Activated T-cell treated with anti-CD3 and anti-CD28 coated beads, Interleukin-2, amount 50 U/mL, for 24 hours (primary cell): ENCODE measurements around the gene XIRP1.
"Not testable (repeated sequence)": the region's sequence is repeated elsewhere in the genome, so short reads cannot be mapped to it uniquely, and the experiment has no call there.

Experiments
- DNase-seq: peaks from one replicate; pipeline ENCODE4 v3.0.0-alpha.2; 2020
- H3K27ac Mint-ChIP-seq: 2 replicates; pipeline ENCODE4 v1.8.0; 2020; ENCODE audit warnings: mild to moderate bottlenecking, mixed read lengths
- H3K27me3 Mint-ChIP-seq: 2 replicates; pipeline ENCODE4 v1.8.0; 2020; ENCODE audit warnings: mixed read lengths
- H3K36me3 Mint-ChIP-seq: 2 replicates; pipeline ENCODE4 v1.8.0; 2020; ENCODE audit warnings: low read depth, mixed read lengths
- H3K4me1 Mint-ChIP-seq: 2 replicates; pipeline ENCODE4 v1.8.0; 2020; ENCODE audit warnings: low read depth, mixed read lengths
- H3K4me3 Mint-ChIP-seq: 2 replicates; pipeline ENCODE4 v1.8.0; 2020; ENCODE audit warnings: mild to moderate bottlenecking, moderate library complexity, mixed read lengths
- H3K9me3 Mint-ChIP-seq: 2 replicates; pipeline ENCODE4 v1.8.0; 2020; ENCODE audit warnings: mixed read lengths

The XIRP1 gene

GRCh38 chr3:39170877-39171276 is 21.5 kb downstream of the XIRP1 start:
- peaks cover 21% of the 10 kb centered on the region for H3K4me1 Mint-ChIP-seq
- not testable (repeated sequence) for H3K36me3 Mint-ChIP-seq, H3K27me3 Mint-ChIP-seq, H3K27ac Mint-ChIP-seq, DNase-seq, H3K4me3 Mint-ChIP-seq, H3K9me3 Mint-ChIP-seq

- Mint-ChIP-seq H3K27ac (no peak overlapping the region), H3K4me1 (peaks cover 20% of the 10 kb centered on the region), H3K36me3 (no peaks in the 10 kb centered on the region), H3K27me3 (no peaks in the 10 kb centered on the region), H3K9me3 (no peaks in the 10 kb centered on the region), H3K4me3 (no peak overlapping the region)
- no peak for DNase-seq
Measured at GRCh38 chr3:39170461-39170860, 21.9 kb downstream of the XIRP1 start.

GRCh38 chr3:39169712-39170111 is 22.7 kb downstream of the XIRP1 start:
- H3K4me1 Mint-ChIP-seq, result peaks cover 21% of the 10 kb centered on the region
- no peak overlapping the region for H3K27ac Mint-ChIP-seq
- no peaks in the 10 kb centered on the region for H3K36me3 Mint-ChIP-seq
- no peaks in the 10 kb centered on the region for H3K27me3 Mint-ChIP-seq
- H3K9me3 Mint-ChIP-seq, result no peaks in the 10 kb centered on the region
- H3K4me3 Mint-ChIP-seq, result no peak overlapping the region
- no peak for DNase-seq

GRCh38 chr3:39168156-39168780 is 24.1 kb downstream of the XIRP1 start:
- Mint-ChIP-seq H3K9me3 (no peaks in the 10 kb centered on the region), H3K4me1 (peaks cover 21% of the 10 kb centered on the region), H3K27me3 (no peaks in the 10 kb centered on the region), H3K4me3 (no peak overlapping the region), H3K36me3 (no peaks in the 10 kb centered on the region), H3K27ac (no peak overlapping the region)
- DNase-seq, result no peak

- DNase-seq, result no peak
- Mint-ChIP-seq H3K36me3 (no peaks in the 10 kb centered on the region), H3K27me3 (no peaks in the 10 kb centered on the region)
Measured at GRCh38 chr3:39166932-39167532, 25.4 kb downstream of the XIRP1 start.

GRCh38 chr3:39166134-39166710 is 26.2 kb downstream of the XIRP1 start:
- H3K36me3 Mint-ChIP-seq, result no peaks in the 10 kb centered on the region
- no peak overlapping the region for H3K4me3 Mint-ChIP-seq
- H3K27ac Mint-ChIP-seq, result no peak overlapping the region
- H3K4me1 Mint-ChIP-seq, result peaks cover 21% of the 10 kb centered on the region
- no peaks in the 10 kb centered on the region for H3K9me3 Mint-ChIP-seq
- no peak for DNase-seq
- H3K27me3 Mint-ChIP-seq, result no peaks in the 10 kb centered on the region

More at GRCh38 chr3:39166932-39167532, 25.4 kb downstream of the XIRP1 start:
- no peaks in the 10 kb centered on the region for H3K9me3 Mint-ChIP-seq
- H3K4me3 Mint-ChIP-seq, result no peak overlapping the region
- peaks cover 21% of the 10 kb centered on the region for H3K4me1 Mint-ChIP-seq
- no peak overlapping the region for H3K27ac Mint-ChIP-seq

GRCh38 chr3:39165518-39165917 is 26.9 kb downstream of the XIRP1 start:
- no peaks in the 10 kb centered on the region for H3K36me3 Mint-ChIP-seq

GRCh38 chr3:39164414-39164813 is 28.0 kb downstream of the XIRP1 start:
- no peak overlapping the region for H3K4me3 Mint-ChIP-seq
- H3K9me3 Mint-ChIP-seq, result no peaks in the 10 kb centered on the region
- no peak overlapping the region for H3K27ac Mint-ChIP-seq
- no peaks in the 10 kb centered on the region for H3K36me3 Mint-ChIP-seq
- peaks cover 18% of the 10 kb centered on the region for H3K4me1 Mint-ChIP-seq
- no peaks in the 10 kb centered on the region for H3K27me3 Mint-ChIP-seq
- DNase-seq, result no peak

More at GRCh38 chr3:39165518-39165917, 26.9 kb downstream of the XIRP1 start:
- no peak overlapping the region for H3K4me3 Mint-ChIP-seq
- no peaks in the 10 kb centered on the region for H3K27me3 Mint-ChIP-seq
- DNase-seq, result no peak
- peaks cover 21% of the 10 kb centered on the region for H3K4me1 Mint-ChIP-seq
- H3K9me3 Mint-ChIP-seq, result no peaks in the 10 kb centered on the region
- H3K27ac Mint-ChIP-seq, result no peak overlapping the region

GRCh38 chr3:39158148-39158715 is 34.2 kb downstream of the XIRP1 start:
- no peak for DNase-seq
- no peaks in the 10 kb centered on the region for H3K36me3 Mint-ChIP-seq
- H3K4me3 Mint-ChIP-seq, result no peak overlapping the region
- H3K27me3 Mint-ChIP-seq, result no peaks in the 10 kb centered on the region
- no peak overlapping the region for H3K27ac Mint-ChIP-seq
- H3K4me1 Mint-ChIP-seq, result peaks cover 22% of the 10 kb centered on the region
- no peaks in the 10 kb centered on the region for H3K9me3 Mint-ChIP-seq

- Mint-ChIP-seq H3K27me3 (no peaks in the 10 kb centered on the region), H3K36me3 (peaks cover 3% of the 10 kb centered on the region), H3K27ac (no peak overlapping the region), H3K9me3 (no peaks in the 10 kb centered on the region), H3K4me1 (peaks cover 22% of the 10 kb centered on the region), H3K4me3 (no peak overlapping the region)
- DNase-seq, result no peak
Measured at GRCh38 chr3:39157359-39157758, 35.0 kb downstream of the XIRP1 start.

- DNase-seq, result no peak
- peaks cover 26% of the 10 kb centered on the region for H3K4me1 Mint-ChIP-seq
- H3K27ac Mint-ChIP-seq, result no peak overlapping the region
Measured at GRCh38 chr3:39156421-39156820, 36.0 kb downstream of the XIRP1 start.

GRCh38 chr3:39154280-39155021 is 37.9 kb downstream of the XIRP1 start:
- peaks cover 45% of the 10 kb centered on the region for H3K4me1 Mint-ChIP-seq

More at GRCh38 chr3:39156421-39156820, 36.0 kb downstream of the XIRP1 start:
- H3K36me3 Mint-ChIP-seq, result peaks cover 13% of the 10 kb centered on the region
- no peaks in the 10 kb centered on the region for H3K9me3 Mint-ChIP-seq
- H3K4me3 Mint-ChIP-seq, result no peak overlapping the region
- H3K27me3 Mint-ChIP-seq, result no peaks in the 10 kb centered on the region

GRCh38 chr3:39153977-39154279 is 38.5 kb downstream of the XIRP1 start:
- no peak for DNase-seq
- peak overlapping the region; percentile 74 for H3K4me3 Mint-ChIP-seq
- no peaks in the 10 kb centered on the region for H3K27me3 Mint-ChIP-seq
- peaks cover 38% of the 10 kb centered on the region for H3K36me3 Mint-ChIP-seq
- no peaks in the 10 kb centered on the region for H3K9me3 Mint-ChIP-seq
- H3K27ac Mint-ChIP-seq, result peak overlapping the region; percentile 90
- peaks cover 51% of the 10 kb centered on the region for H3K4me1 Mint-ChIP-seq

More at GRCh38 chr3:39154280-39155021, 37.9 kb downstream of the XIRP1 start:
- Mint-ChIP-seq H3K9me3 (no peaks in the 10 kb centered on the region), H3K36me3 (peaks cover 32% of the 10 kb centered on the region), H3K27ac (peak overlapping the region; percentile 90), H3K4me3 (peak overlapping the region; percentile 74), H3K27me3 (no peaks in the 10 kb centered on the region)
- DNase-seq, result no peak

- H3K27ac Mint-ChIP-seq, result peak overlapping the region; percentile 99
- no peaks in the 10 kb centered on the region for H3K9me3 Mint-ChIP-seq
- peaks cover 77% of the 10 kb centered on the region for H3K4me1 Mint-ChIP-seq
- peak; percentile 82 for DNase-seq
- H3K4me3 Mint-ChIP-seq, result peak overlapping the region; percentile 90
- peaks cover 67% of the 10 kb centered on the region for H3K36me3 Mint-ChIP-seq
- H3K27me3 Mint-ChIP-seq, result no peaks in the 10 kb centered on the region
Measured at GRCh38 chr3:39150803-39151631, 41.4 kb downstream of the XIRP1 start.
